ENCODE results near the gene PTPRD.

The PTPRD gene

GRCh38 chr9:10173561-10173960 lies 439.2 kb downstream of the PTPRD start:
- DNase-seq (ENCODE audit: low read depth, low spot score): no peak

- DNase-seq (ENCODE audit: low read depth, low spot score): no peak
Observed at GRCh38 chr9:10172476-10172875, 440.3 kb downstream of the PTPRD start.

GRCh38 chr9:10168241-10168640 lies 444.6 kb downstream of the PTPRD start:
- DNase-seq (ENCODE audit: low read depth, low spot score): no peak

- no peak for DNase-seq (ENCODE audit: low read depth, low spot score)
Observed at GRCh38 chr9:10148796-10149195, 464.0 kb downstream of the PTPRD start.

- DNase-seq (ENCODE audit: low read depth, low spot score): no peak
Observed at GRCh38 chr9:10146517-10147331, 466.1 kb downstream of the PTPRD start.

GRCh38 chr9:10144355-10144754 lies 468.4 kb downstream of the PTPRD start:
- DNase-seq (ENCODE audit: low read depth, low spot score): no peak

GRCh38 chr9:10135553-10135952 lies 477.2 kb downstream of the PTPRD start:
- DNase-seq (ENCODE audit: low read depth, low spot score): no peak

- DNase-seq (ENCODE audit: low read depth, low spot score): no peak
Observed at GRCh38 chr9:10134266-10134665, 478.5 kb downstream of the PTPRD start.

- DNase-seq (ENCODE audit: low read depth, low spot score): no peak
Observed at GRCh38 chr9:10130061-10130675, 482.6 kb downstream of the PTPRD start.

- DNase-seq (ENCODE audit: low read depth, low spot score): no peak
Observed at GRCh38 chr9:10127867-10128266, 484.9 kb downstream of the PTPRD start.

GRCh38 chr9:10112798-10113197 lies 500.0 kb downstream of the PTPRD start:
- DNase-seq (ENCODE audit: low read depth, low spot score): no peak

- DNase-seq (ENCODE audit: low read depth, low spot score): no peak
Observed at GRCh38 chr9:10112070-10112469, 500.7 kb downstream of the PTPRD start.

GRCh38 chr9:10108815-10109214 lies 504.0 kb downstream of the PTPRD start:
- DNase-seq (ENCODE audit: low read depth, low spot score): no peak

GRCh38 chr9:10104774-10105173 lies 508.0 kb downstream of the PTPRD start:
- DNase-seq (ENCODE audit: low read depth, low spot score): no peak

GRCh38 chr9:10095208-10095607 lies 517.6 kb downstream of the PTPRD start:
- no peak for DNase-seq (ENCODE audit: low read depth, low spot score)

- no peak for DNase-seq (ENCODE audit: low read depth, low spot score)
Observed at GRCh38 chr9:10094563-10094962, 518.2 kb downstream of the PTPRD start.

- DNase-seq (ENCODE audit: low read depth, low spot score): no peak
Observed at GRCh38 chr9:10080012-10080411, 532.8 kb downstream of the PTPRD start.

GRCh38 chr9:10079284-10079964 lies 533.4 kb downstream of the PTPRD start:
- DNase-seq (ENCODE audit: low read depth, low spot score): no peak

- DNase-seq (ENCODE audit: low read depth, low spot score): no peak
Observed at GRCh38 chr9:10071579-10071978, 541.2 kb downstream of the PTPRD start.

GRCh38 chr9:10062629-10063395 lies 550.0 kb downstream of the PTPRD start:
- no peak for DNase-seq (ENCODE audit: low read depth, low spot score)

GRCh38 chr9:10059044-10059443 lies 553.8 kb downstream of the PTPRD start:
- DNase-seq (ENCODE audit: low read depth, low spot score): no peak

GRCh38 chr9:10055886-10056395 lies 556.9 kb downstream of the PTPRD start:
- no peak for DNase-seq (ENCODE audit: low read depth, low spot score)

All from activated CD4-positive, CD25-positive, alpha-beta regulatory T cell treated with anti-CD3 and anti-CD28 coated beads, Interleukin-2, amount 50 U/mL, for 16 hours (primary cell).